Retinal pigment epithelial cell (primary cell): Measurements from ENCODE around the gene B3GALT2.
"Not testable (repeated sequence)": the region's sequence is repeated elsewhere in the genome, so short reads cannot be mapped to it uniquely, and the experiment has no call there.

Source experiments
- DNase-seq: peaks from one replicate; pipeline ENCODE4 v3.0.0-alpha.2; 2010; ENCODE audit warnings: low read depth
- H3K4me3 ChIP-seq: 2 replicates; pipeline ENCODE4 v1.5.1; 2011; ENCODE audit warnings: mild to moderate bottlenecking, low read length, control low read depth, moderate library complexity
- CTCF ChIP-seq: conservative IDR thresholded peaks from 2 replicates; pipeline ENCODE4 v1.5.1; 2011; ENCODE audit warnings: low read depth, low read length, control low read depth, inconsistent platforms

Gene B3GALT2

DNA sequence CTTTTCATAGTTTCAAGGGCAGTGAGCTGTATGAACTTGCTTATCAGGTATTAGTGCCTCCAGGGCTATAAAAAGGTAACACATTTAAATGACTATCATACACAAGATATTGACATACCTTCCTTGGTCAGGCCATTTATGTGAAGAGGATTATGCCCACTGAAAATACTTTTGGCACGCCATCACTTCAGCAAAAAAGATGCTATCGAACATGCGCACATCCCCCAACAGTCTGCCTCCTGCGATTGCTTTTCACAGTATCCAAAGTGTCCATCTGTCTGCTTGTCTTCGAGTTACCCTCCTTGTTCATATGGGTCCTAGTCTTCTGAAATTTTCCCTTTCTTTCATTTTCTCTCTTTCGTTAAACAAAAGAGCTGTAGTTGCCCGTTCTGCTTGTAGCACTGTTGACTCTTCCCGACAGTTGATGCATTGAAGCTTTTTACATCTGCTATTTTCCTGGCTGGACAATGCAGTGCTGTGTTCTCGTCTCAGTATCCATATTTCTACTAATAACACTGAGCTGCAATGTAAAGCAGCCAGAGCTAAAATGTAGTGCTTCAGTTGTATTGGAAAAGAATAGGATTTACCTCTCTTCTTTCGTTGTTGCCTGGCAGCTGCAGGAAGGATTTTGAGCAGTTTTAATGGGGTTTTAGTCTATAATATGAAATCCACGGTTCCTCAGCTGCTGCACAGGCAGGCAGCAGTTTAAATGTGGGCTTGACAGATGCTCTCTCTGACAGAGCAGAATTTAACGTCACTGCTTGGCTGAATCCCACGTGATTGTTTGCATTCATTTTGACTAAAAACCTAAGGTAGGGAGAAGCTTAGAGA lies at the start of gene B3GALT2:
Gene B3GALT2 (minus strand): TSS at position 713 of the 831 bp plus-strand sequence. CDS start 5,051 bp downstream, outside the sequence.
- no peak for DNase-seq
- H3K4me3 ChIP-seq, result peak within 1 kb of the TSS; percentile 6
- no peak for TF ChIP-seq CTCF

- TF ChIP-seq CTCF, result no peak
- H3K4me3 ChIP-seq, result no peak overlapping the region
- no peak for DNase-seq
These were observed 48.1 kb upstream of the B3GALT2 start for GRCh38 chr1:193234530-193234929.

DNA sequence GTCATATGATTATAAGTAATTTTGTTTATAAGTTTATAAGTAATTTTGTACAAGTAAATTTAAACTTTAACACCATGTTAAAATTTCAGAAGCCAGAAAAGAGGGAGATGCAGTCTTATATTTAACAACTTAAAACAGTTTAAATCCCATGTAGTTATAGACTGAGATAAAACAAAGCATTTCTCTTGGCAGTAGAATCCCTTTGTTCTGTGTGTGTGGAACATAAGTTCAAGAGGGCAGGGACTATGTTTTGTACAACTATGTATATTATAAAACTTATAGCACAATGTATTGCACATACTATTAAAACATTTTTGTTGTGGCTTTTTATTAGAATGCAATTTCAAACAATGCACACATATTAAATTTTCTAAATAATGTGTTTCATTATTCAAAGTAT lies 44.7 kb upstream of the B3GALT2 start:
- not testable (repeated sequence) for H3K4me3 ChIP-seq, DNase-seq

- DNase-seq, result no peak
- TF ChIP-seq CTCF, result no peak
- no peak overlapping the region for H3K4me3 ChIP-seq
These were observed 42.7 kb upstream of the B3GALT2 start for GRCh38 chr1:193229136-193229535.

DNA sequence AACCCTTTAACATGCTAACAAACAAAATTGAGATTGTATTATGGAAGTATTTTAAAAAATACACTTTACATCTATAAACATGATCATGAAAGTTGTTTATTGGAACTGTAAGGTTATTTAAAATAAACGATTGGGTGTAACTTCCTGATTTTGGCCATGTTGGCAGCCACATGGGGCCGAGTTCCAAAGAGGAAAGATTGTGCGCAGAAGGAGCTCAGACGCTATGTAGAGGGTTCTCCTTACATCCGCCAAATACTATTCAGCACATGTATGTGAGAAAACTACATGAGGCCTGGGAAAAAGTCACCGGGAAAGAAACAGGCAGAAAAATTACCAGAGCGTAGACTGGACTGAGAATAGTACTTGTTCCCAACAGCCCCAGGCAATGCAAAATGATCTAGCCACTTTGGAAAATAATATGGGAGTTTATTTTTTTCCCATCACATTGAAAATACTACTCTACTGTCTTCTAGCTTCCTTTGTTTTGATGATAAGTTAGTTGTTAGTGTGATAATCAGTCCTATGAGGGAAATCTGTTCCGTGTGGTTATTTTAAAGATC lies 35.7 kb upstream of the B3GALT2 start:
- no peak for DNase-seq
- TF ChIP-seq CTCF, result no peak
- no peak overlapping the region for H3K4me3 ChIP-seq

- no peak for TF ChIP-seq CTCF
- peak; percentile 38 for DNase-seq
- H3K4me3 ChIP-seq, result no peak overlapping the region
These were observed 35.2 kb upstream of the B3GALT2 start for GRCh38 chr1:193221651-193222050.

DNA sequence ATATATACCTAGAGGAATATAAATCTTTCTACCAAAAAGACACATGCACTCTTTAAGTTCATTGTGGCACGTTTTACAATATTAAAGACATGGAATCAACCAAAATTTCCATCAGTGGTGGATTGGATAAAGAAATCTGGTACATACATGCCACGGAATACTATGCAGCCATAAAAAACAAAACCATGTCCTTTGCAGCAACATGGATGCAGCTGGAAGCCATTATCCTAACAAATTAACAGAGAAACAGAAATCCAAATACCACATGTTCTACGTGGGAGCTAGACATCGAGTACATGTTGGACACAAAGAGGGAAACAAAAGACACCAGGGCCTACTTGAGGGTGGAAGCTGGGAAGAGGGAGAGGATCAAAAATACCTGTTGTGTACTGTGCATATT lies 33.0 kb upstream of the B3GALT2 start:
- TF ChIP-seq CTCF, result no peak
- no peak overlapping the region for H3K4me3 ChIP-seq
- no peak for DNase-seq
